ENCODE data around the gene KLHDC7B.
A peak's percentile ranks its signal among the peaks of the same experiment; 100 is the strongest.
"Not testable (repeated sequence)": the region's sequence is repeated elsewhere in the genome, so short reads cannot be mapped to it uniquely, and the experiment has no call there.

Gene KLHDC7B

DNA sequence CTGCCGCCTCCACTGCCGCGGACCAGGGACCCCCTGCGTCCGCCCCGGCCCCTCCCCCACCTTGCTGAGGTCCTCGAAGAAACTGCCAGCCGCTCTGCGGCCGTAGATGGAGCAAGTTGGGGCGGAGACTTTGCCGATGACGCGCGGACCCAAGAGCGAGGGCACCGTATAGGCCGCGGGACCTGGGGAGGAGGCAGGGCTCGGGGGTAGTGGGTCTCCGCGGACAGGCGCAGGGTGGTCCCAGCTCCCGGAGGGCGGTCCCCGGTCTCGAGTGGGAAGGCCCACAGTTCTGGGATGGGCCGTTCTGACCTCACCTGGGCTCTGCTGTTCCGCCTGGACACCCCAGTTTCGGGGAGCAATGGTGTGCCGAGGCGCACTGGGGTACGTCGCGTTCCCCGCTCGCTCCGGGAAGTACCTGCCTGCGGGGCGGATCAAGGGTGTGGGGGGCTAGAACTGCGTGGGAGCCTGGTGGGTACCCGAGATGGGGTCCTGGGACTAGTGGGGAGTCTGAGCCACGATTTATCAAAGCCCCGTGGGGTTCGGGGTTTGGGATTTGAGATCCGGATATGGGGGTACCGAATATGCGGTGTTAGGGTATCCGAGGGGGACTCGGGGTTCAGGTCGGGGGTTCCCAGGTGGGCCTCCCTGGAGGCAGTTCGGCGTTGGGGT is 14.7 kb upstream of the KLHDC7B start:
- DNase-seq (ENCODE audit: low spot score), result no peak
- peak overlapping the region; percentile 83 for H3K4me3 ChIP-seq
- TF ChIP-seq, protein P1, sequence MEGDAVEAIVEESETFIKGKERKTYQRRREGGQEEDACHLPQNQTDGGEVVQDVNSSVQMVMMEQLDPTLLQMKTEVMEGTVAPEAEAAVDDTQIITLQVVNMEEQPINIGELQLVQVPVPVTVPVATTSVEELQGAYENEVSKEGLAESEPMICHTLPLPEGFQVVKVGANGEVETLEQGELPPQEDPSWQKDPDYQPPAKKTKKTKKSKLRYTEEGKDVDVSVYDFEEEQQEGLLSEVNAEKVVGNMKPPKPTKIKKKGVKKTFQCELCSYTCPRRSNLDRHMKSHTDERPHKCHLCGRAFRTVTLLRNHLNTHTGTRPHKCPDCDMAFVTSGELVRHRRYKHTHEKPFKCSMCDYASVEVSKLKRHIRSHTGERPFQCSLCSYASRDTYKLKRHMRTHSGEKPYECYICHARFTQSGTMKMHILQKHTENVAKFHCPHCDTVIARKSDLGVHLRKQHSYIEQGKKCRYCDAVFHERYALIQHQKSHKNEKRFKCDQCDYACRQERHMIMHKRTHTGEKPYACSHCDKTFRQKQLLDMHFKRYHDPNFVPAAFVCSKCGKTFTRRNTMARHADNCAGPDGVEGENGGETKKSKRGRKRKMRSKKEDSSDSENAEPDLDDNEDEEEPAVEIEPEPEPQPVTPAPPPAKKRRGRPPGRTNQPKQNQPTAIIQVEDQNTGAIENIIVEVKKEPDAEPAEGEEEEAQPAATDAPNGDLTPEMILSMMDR (IDR thresholded peaks at IDR 0.05), result no peak
- H3K27ac ChIP-seq, result peak overlapping the region; percentile 66 to 98

GRCh38 chr22:50531546-50531961 is 14.1 kb upstream of the KLHDC7B start:
- peak overlapping the region; percentile 83 for H3K4me3 ChIP-seq
- TF ChIP-seq, protein P1 (IDR thresholded peaks at IDR 0.05), result no peak
- peak overlapping the region; percentile 66 to 98 for H3K27ac ChIP-seq
- peak; percentile 83 for DNase-seq (ENCODE audit: low spot score)

GRCh38 chr22:50531962-50532674 is 13.6 kb upstream of the KLHDC7B start:
- TF ChIP-seq, protein P1 (IDR thresholded peaks at IDR 0.05), result no peak
- peak overlapping the region; percentile 66 to 98 for H3K27ac ChIP-seq
- peak; percentile 86 for DNase-seq (ENCODE audit: low spot score)
- peak overlapping the region; percentile 83 for H3K4me3 ChIP-seq

DNA sequence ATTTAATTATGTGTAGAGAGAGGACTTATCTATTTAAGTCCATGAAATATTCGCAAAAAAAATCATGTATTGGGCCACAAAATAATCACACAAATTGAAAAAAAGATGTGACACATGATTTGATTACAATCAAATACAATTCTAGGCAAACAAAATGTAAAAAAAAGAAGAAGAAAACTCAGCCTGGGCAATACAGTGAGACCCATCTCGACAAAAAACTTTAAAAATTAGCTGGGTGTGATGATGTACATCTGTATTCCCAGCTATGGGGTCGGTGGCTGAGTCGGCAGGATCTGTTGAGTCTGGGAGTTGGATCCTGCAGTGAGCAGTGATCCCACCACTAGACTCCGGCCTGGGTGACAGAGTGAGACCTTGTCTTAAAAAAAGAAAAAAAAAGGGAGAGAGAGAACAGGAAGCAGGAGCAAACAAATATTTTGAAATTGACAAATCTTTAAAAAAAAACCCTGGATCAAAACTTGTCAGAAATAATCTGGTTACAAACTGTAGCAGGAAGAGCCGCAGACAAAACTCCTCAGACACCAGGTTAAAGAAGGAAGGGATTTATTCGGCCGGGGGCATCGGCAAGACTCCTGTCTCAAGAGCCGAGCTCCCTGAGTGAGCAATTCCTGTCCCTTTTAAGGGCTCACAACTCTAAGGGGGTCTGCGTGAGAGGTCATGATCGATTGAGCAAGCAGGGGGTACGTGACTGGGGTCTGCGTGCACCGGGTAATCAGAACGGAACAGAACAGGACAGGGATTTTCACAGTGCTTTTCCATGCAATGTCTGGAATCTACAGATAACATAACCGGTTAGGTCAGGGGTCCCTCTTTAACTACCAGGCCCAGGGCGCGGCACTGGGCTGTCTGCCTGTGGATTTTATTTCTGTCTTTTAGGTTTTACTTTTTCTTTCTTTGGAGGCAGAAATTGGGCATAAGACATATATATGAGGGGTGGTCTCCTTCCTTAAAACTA is 12.6 kb upstream of the KLHDC7B start:
- peak overlapping the region in 1 of 2 donors; percentile 98 for H3K27ac ChIP-seq
- DNase-seq (ENCODE audit: low spot score), result no peak
- TF ChIP-seq, protein P1 (IDR thresholded peaks at IDR 0.05), result no peak
- peak overlapping the region; percentile 83 for H3K4me3 ChIP-seq

DNA sequence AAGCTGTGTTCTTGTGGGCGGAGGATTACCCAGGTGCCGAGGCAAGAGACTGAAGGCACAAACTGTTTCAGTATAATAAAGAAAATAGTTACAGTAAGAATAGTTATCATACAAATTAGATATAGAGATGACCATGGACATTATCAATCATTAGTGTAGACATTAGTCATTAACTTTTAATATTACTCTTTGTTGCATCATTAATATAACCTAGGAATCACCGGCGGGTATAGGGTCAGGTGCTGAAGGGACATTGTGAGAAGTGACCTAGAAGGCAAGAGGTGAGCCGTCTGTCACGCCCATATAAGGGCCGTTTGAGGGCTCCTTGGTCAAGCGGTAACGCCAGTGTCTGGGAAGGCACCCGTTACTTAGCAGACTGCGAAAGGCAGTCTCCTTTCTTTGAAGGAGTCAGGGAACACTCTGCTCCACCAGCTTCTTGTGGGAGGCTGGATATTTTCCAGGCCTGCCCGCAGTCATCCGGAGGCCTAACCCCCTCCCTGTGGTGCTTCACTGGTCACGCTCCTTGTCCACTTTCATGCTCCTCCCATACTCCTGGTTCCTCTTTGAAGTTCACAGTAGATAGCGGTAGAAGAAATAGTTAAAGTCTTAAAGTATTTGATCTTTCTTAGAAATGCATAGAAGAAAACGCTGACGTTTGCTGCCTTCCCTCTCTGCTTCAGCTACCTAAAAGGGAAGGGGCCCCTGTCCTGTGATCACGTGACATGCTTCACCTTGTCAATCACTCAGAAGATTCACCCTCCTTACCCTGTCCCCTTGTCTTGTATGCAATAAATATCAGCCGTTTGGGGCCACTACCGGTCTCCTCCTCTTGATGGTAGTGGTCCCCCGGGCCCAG is 11.6 kb upstream of the KLHDC7B start:
- H3K4me3 ChIP-seq; DNase-seq (ENCODE audit: low spot score): not testable (repeated sequence)
- peak overlapping the region in 1 of 2 donors; percentile 51 for H3K27ac ChIP-seq

- H3K4me3 ChIP-seq, result no peak overlapping the region
- DNase-seq (ENCODE audit: low spot score), result no peak
- TF ChIP-seq, protein P1 (IDR thresholded peaks at IDR 0.05), result no peak
- no peak overlapping the region for H3K27ac ChIP-seq
These were observed 10.6 kb upstream of the KLHDC7B start for GRCh38 chr22:50535113-50535512.

Data from coronary artery (tissue), 2 donors.